CD14-positive monocyte (primary cell): ENCODE results near the gene LRRN3. TPM values are rescaled to one million over a fixed set of nuclear protein-coding genes. Genes with fewer than 3 reads are reported as not detected.

ENCODE experiments used
- DNase-seq, 3 donors: peaks; one replicate each; pipeline ENCODE4 v3.0.0-alpha.2; 2011 to 2022
- H2AFZ ChIP-seq: 2 replicates; pipeline ENCODE4 v1.6.0; 2012; ENCODE audit warnings: mild to moderate bottlenecking, low read depth, low read length, inconsistent platforms; ENCODE audit not compliant: insufficient read depth, poor library complexity, severe bottlenecking
- H3K27ac ChIP-seq, 2 donors: 1 replicate in 1 of 2; 2 replicates in 1 of 2; pipeline ENCODE4 v1.5.1; 2012 to 2013; ENCODE audit warnings: low read length in 2 of 2, control low read depth in 1 of 2, inconsistent platforms in 1 of 2, low read depth in 1 of 2, mild to moderate bottlenecking in 1 of 2
- H3K27me3 ChIP-seq, 2 donors: one replicate each; pipeline versions ENCODE4 v1.6.0 to v1.6.1; 2011 to 2013; ENCODE audit warnings: low read length in 2 of 2; ENCODE audit not compliant: control insufficient read depth in 2 of 2, insufficient read depth in 2 of 2
- H3K36me3 ChIP-seq, 2 donors: replicated peaks in 1 of 2; 1 replicate in 1 of 2; 2 replicates in 1 of 2; pipeline versions ENCODE4 v1.5.1 to v1.6.1; 2012 to 2013; ENCODE audit warnings: low read length in 2 of 2, control low read depth in 1 of 2, inconsistent platforms in 1 of 2, mild to moderate bottlenecking in 1 of 2; ENCODE audit not compliant: insufficient read depth in 2 of 2, control insufficient read depth in 1 of 2
- H3K4me1 ChIP-seq, 2 donors: 1 replicate in 1 of 2; 2 replicates in 1 of 2; pipeline versions ENCODE4 v1.5.1 to v1.6.1; 2012 to 2013; ENCODE audit warnings: low read length in 2 of 2, control low read depth in 1 of 2, inconsistent platforms in 1 of 2, mild to moderate bottlenecking in 1 of 2, moderate library complexity in 1 of 2; ENCODE audit not compliant: insufficient read depth in 2 of 2, control insufficient read depth in 1 of 2
- H3K4me2 ChIP-seq: replicated peaks from 2 replicates; pipeline ENCODE3; 2012; ENCODE audit warnings: low read length, moderate library complexity, mild to moderate bottlenecking; ENCODE audit not compliant: poor library complexity, severe bottlenecking; ENCODE audit errors: extremely low read depth
- H3K4me3 ChIP-seq, 3 experiments: fragments of 200-600 bp in 1 of 3; sonication (generic) in 1 of 3; replicated peaks in 1 of 3; 1 replicate in 2 of 3; 2 replicates in 1 of 3; pipeline ENCODE4 v1.5.1; 2011 to 2013; ENCODE audit warnings: low read length in 3 of 3, mild to moderate bottlenecking in 3 of 3, control low read depth in 2 of 3, low read depth in 2 of 3, inconsistent platforms in 1 of 3, moderate library complexity in 1 of 3
- H3K79me2 ChIP-seq: 2 replicates; pipeline ENCODE4 v1.6.0; 2012; ENCODE audit warnings: mild to moderate bottlenecking, control low read depth, inconsistent platforms, low read length, moderate library complexity; ENCODE audit not compliant: insufficient read depth
- H3K9ac ChIP-seq: 2 replicates; pipeline ENCODE4 v1.6.0; 2017; ENCODE audit warnings: low read length, mild to moderate bottlenecking; ENCODE audit not compliant: insufficient read depth, poor library complexity, severe bottlenecking
- H3K9me3 ChIP-seq, 2 donors: replicated peaks in 1 of 2; 1 replicate in 1 of 2; 2 replicates in 1 of 2; pipeline versions ENCODE4 v1.5.1 to v1.6.1; 2012 to 2013; ENCODE audit warnings: low read length in 2 of 2, control low read depth in 1 of 2; ENCODE audit not compliant: control insufficient read depth in 1 of 2, insufficient read depth in 1 of 2
- H4K20me1 ChIP-seq: 2 replicates; pipeline ENCODE4 v1.6.0; 2012; ENCODE audit warnings: mild to moderate bottlenecking, low read length, control low read depth, moderate library complexity; ENCODE audit not compliant: insufficient read depth
- H3K27ac Mint-ChIP-seq, 7 donors: one replicate each; pipeline ENCODE4 v1.8.0; 2020; ENCODE audit warnings: mild to moderate bottlenecking in 7 of 7, mixed read lengths in 7 of 7, moderate library complexity in 6 of 7, inconsistent platforms in 2 of 7
- H3K27me3 Mint-ChIP-seq, 3 donors: one replicate each; pipeline ENCODE4 v1.8.0; 2021 to 2022; ENCODE audit warnings: low read depth in 3 of 3, mild to moderate bottlenecking in 3 of 3, mixed read lengths in 3 of 3, moderate library complexity in 3 of 3, inconsistent platforms in 1 of 3
- H3K36me3 Mint-ChIP-seq, 2 donors: one replicate each; pipeline ENCODE4 v1.8.0; 2020; ENCODE audit warnings: mixed read lengths in 2 of 2, inconsistent platforms in 1 of 2, mild to moderate bottlenecking in 1 of 2
- H3K4me1 Mint-ChIP-seq: one replicate; pipeline ENCODE4 v1.8.0; 2020; ENCODE audit warnings: mild to moderate bottlenecking, mixed read lengths
- H3K4me3 Mint-ChIP-seq, 2 donors: one replicate each; pipeline ENCODE4 v1.8.0; 2020; ENCODE audit warnings: mild to moderate bottlenecking in 2 of 2, mixed read lengths in 2 of 2, moderate library complexity in 1 of 2
- H3K9me3 Mint-ChIP-seq, 7 donors: one replicate each; pipeline ENCODE4 v1.8.0; 2020 to 2022; ENCODE audit warnings: mixed read lengths in 7 of 7, mild to moderate bottlenecking in 6 of 7, moderate library complexity in 6 of 7, inconsistent platforms in 2 of 7
- WGBS: methylation state at CpG from one replicate; pipeline ENCODE4 v1.1.5; 2013; ENCODE audit warnings: missing lambda C conversion rate; ENCODE audit not compliant: insufficient coverage; 5-methylcytosine and 5-hydroxymethylcytosine counted together
- intact Hi-C, 2 donors: fragments of 100-400 bp; cut with micrococcal nuclease; formaldehyde crosslinking; loops; one replicate each; pipeline versions ENCODE4 v1.15.0 to v1.15.1; 2023
- polyA plus RNA-seq, 3 donors: library from polyadenylated mRNA; depleted of rRNA in 1 of 3; unstranded in 2 of 3; stranded (reverse) in 1 of 3; fragments of 300-500 nt in 2 of 3; fragments of >200 nt in 1 of 3; fragmentation: Illumina TruSeq in 2 of 3; gene quantifications; 1 replicate in 2 of 3; 2 replicates in 1 of 3; pipeline ENCODE4 v1.2.3, GENCODE V29; 2012 to 2021
- TF ChIP-seq, protein P1 (sequence below): fragments of 200-600 bp; IDR thresholded peaks from one replicate; pipeline ENCODE4 v1.8.0; 2022; ENCODE audit warnings: antibody characterized with exemption, mild to moderate bottlenecking

Gene LRRN3
- polyA plus RNA-seq, 3 donors = 0.12 to 0.22 TPM; not detected in 1

DNA sequence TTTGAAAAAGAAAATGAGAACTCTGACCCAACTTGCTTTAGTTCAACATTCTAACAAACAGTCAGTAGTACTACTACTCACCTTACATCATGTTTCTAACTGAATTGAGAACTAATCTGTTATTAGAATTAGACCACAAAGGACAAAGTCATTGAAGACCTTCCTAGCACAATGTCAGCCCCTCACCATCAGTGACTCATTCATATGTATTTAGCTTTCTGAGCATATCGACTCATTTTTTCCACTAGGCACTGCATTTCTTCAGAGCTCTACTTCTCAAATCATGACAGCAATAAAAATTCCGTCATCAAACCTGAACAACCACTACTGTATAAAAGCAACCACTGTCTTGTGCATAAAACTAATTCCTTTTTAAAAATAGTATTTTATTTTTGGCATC, 4.4 kb upstream of the LRRN3 start:
- no peak overlapping the region for H3K27ac Mint-ChIP-seq

DNA sequence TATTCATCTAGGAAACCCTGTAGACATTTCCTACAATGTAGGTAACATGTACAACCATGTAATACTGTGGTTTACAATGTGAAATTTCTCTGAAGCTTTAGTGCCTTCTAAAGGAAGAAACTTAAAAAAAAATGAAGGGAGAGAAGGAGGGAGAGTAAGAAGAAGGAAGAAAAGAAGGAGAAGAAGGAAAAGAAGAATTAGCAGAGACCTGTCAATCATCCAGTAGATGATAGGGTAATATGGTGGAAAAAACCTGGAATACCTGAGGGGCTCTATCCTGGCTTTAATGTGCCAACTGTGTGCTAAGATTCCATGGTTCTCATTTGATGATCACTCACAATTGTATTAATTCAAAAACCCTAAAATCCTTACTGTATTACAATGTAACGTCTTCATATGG, 2.6 kb upstream of the LRRN3 start:
- TF ChIP-seq, protein P1, sequence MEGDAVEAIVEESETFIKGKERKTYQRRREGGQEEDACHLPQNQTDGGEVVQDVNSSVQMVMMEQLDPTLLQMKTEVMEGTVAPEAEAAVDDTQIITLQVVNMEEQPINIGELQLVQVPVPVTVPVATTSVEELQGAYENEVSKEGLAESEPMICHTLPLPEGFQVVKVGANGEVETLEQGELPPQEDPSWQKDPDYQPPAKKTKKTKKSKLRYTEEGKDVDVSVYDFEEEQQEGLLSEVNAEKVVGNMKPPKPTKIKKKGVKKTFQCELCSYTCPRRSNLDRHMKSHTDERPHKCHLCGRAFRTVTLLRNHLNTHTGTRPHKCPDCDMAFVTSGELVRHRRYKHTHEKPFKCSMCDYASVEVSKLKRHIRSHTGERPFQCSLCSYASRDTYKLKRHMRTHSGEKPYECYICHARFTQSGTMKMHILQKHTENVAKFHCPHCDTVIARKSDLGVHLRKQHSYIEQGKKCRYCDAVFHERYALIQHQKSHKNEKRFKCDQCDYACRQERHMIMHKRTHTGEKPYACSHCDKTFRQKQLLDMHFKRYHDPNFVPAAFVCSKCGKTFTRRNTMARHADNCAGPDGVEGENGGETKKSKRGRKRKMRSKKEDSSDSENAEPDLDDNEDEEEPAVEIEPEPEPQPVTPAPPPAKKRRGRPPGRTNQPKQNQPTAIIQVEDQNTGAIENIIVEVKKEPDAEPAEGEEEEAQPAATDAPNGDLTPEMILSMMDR = no peak
- no peaks in the 10 kb centered on the region for H3K36me3 Mint-ChIP-seq
- no CpG with 5 or more reads among the region's 1 CpG for WGBS
- Histone ChIP-seq H3K9me3 (no peaks in the 10 kb centered on the region), H3K27me3 (no peaks in the 10 kb centered on the region), H3K4me3 (no peak overlapping the region), H3K4me1 (no peaks in the 10 kb centered on the region), H2AFZ (no peak overlapping the region), H4K20me1 (no peaks in the 10 kb centered on the region), H3K36me3 (no peaks in the 10 kb centered on the region), H3K9ac (no peak overlapping the region), H3K79me2 (no peaks in the 10 kb centered on the region), H3K27ac (no peak overlapping the region), H3K4me2 (no peak overlapping the region)
- no peak overlapping the region for H3K27ac Mint-ChIP-seq
- H3K27me3 Mint-ChIP-seq = peaks cover 0 to 3% (median 3%) of the 10 kb centered on the region in 3 donors
- H3K9me3 Mint-ChIP-seq = peaks cover 0 to 3% (median 0%) of the 10 kb centered on the region in 7 donors
- no peak overlapping the region for H3K4me3 Mint-ChIP-seq
- intact Hi-C loops = no loop called here
- H3K4me1 Mint-ChIP-seq = peaks cover 1% of the 10 kb centered on the region
- DNase-seq = no peak

More for the DNA sequence above, 4.4 kb upstream of the LRRN3 start:
- Histone ChIP-seq H3K9me3 (no peaks in the 10 kb centered on the region), H3K27ac (no peak overlapping the region), H3K79me2 (no peaks in the 10 kb centered on the region), H3K4me2 (no peak overlapping the region), H3K36me3 (no peaks in the 10 kb centered on the region), H2AFZ (no peak overlapping the region), H3K9ac (no peak overlapping the region), H4K20me1 (no peaks in the 10 kb centered on the region), H3K4me3 (no peak overlapping the region), H3K27me3 (no peaks in the 10 kb centered on the region), H3K4me1 (no peaks in the 10 kb centered on the region)
- H3K27me3 Mint-ChIP-seq = peaks cover 0 to 4% (median 3%) of the 10 kb centered on the region in 3 donors
- H3K36me3 Mint-ChIP-seq = no peaks in the 10 kb centered on the region
- TF ChIP-seq, protein P1 = no peak
- WGBS = 100% methylated on average over 1 of the region's 2 CpGs
- H3K9me3 Mint-ChIP-seq = peaks cover 0 to 3% (median 0%) of the 10 kb centered on the region in 7 donors
- no peak overlapping the region for H3K4me3 Mint-ChIP-seq
- peaks cover 3% of the 10 kb centered on the region for H3K4me1 Mint-ChIP-seq
- intact Hi-C loops = no loop called here
- peak in 1 of 3 donors; percentile 49 for DNase-seq
